ENCODE data around the gene ZBTB20. TPM values are rescaled to one million over a fixed set of nuclear protein-coding genes. Genes with fewer than 3 reads are reported as not detected.

The ZBTB20 gene
- total and polyA plus RNA-seq, 7 donors = under 0.01 to 113 (median 58.6) TPM

DNA sequence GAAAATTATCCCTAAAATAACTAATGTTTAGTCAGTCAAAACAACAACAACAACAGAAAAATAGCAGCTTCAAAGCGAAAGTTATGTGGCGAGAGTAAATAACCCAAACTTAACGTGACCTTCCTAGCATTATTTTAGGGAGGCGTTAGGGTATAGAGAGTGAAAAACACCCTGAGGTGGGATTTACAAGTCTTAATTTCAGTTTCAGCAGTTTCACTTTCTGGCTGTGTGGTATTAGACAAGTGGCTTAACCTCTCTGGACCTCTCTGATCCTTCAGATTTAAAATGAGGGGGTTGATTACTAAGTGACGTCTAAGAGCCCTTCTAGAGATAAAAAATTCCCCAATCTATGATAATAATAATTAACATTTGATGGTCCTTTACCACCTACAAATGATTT lies 291.2 kb downstream of the ZBTB20 start:
- WGBS, 2 donors = 88 to 90% methylated on average over 5 of the region's 5 CpGs
- Histone ChIP-seq H3K9me3 (no peaks in the 10 kb centered on the region), H3K27ac (no peak overlapping the region), H3K27me3 (no peaks in the 10 kb centered on the region), H3K4me1 (peaks cover 0 to 22% (median 0%) of the 10 kb centered on the region in 4 donors), H3K36me3 (no peaks in the 10 kb centered on the region), H3K4me3 (no peak overlapping the region)
- intact Hi-C loops (cut with DNase I) = no loop called here
- TF ChIP-seq EP300 (IDR thresholded peaks at IDR 0.05) (no peak), POLR2AphosphoS5 (IDR thresholded peaks at IDR 0.05) (no peak), POLR2A (IDR thresholded peaks at IDR 0.05) (no peak)
- TF ChIP-seq, protein P1, sequence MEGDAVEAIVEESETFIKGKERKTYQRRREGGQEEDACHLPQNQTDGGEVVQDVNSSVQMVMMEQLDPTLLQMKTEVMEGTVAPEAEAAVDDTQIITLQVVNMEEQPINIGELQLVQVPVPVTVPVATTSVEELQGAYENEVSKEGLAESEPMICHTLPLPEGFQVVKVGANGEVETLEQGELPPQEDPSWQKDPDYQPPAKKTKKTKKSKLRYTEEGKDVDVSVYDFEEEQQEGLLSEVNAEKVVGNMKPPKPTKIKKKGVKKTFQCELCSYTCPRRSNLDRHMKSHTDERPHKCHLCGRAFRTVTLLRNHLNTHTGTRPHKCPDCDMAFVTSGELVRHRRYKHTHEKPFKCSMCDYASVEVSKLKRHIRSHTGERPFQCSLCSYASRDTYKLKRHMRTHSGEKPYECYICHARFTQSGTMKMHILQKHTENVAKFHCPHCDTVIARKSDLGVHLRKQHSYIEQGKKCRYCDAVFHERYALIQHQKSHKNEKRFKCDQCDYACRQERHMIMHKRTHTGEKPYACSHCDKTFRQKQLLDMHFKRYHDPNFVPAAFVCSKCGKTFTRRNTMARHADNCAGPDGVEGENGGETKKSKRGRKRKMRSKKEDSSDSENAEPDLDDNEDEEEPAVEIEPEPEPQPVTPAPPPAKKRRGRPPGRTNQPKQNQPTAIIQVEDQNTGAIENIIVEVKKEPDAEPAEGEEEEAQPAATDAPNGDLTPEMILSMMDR (IDR thresholded peaks at IDR 0.05) = no peak
- DNase-seq = no peak

DNA sequence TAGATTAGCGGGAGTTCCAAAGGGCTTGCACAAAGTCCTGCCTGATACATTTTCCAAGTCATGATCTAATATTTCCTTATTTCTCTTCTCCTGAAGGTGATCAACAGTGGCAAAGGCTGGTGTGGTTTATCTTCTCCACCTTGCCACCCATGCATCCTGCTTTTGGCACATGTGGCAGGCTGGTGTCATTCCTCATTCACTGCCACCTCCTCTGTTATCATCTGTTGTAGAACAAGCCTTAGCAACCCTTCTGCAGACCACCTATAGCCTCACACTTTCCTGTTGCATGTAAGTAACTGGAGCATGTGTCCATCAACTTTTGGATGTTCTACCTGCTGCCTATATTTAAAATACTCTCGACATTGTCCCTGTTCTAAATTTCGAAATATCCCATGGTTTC lies 294.1 kb downstream of the ZBTB20 start:
- intact Hi-C loops (cut with DNase I) = no loop called here

DNA sequence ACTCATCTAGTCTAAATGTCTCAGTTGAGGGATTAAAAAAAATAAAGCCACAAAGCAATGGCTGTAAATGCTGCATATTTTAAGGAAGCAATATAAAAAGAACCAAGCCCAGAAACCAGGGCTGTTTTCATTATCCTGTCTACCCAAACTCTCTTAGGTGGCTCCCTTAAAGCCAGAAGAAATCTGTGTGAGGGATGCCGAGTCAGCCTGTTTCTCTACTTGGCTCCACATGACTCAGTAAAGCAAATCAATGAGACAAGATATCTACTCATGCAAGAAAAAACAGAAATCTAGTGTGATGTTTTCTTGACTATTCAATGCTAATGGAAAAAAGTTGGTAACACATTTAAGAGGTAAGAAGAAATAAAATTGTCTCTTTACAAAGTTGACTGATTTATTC lies 296.2 kb downstream of the ZBTB20 start:
- WGBS, 2 donors = 68 to 87% methylated on average over 1 of the region's 1 CpG
- no peak overlapping the region for H3K27ac ChIP-seq
- no peak overlapping the region for H3K4me3 ChIP-seq
- H3K9me3 ChIP-seq = no peaks in the 10 kb centered on the region
- DNase-seq = no peak
- H3K36me3 ChIP-seq = no peaks in the 10 kb centered on the region
- TF ChIP-seq POLR2AphosphoS5 (IDR thresholded peaks at IDR 0.05) = no peak
- TF ChIP-seq, protein P1 (IDR thresholded peaks at IDR 0.05) = no peak
- TF ChIP-seq POLR2A (IDR thresholded peaks at IDR 0.05) = no peak
- no peak for TF ChIP-seq EP300 (IDR thresholded peaks at IDR 0.05)
- H3K27me3 ChIP-seq = no peaks in the 10 kb centered on the region
- H3K4me1 ChIP-seq = peaks cover 0 to 41% (median 32%) of the 10 kb centered on the region in 4 donors
- intact Hi-C loops (cut with DNase I) = no loop called here

More for the DNA sequence above, 294.1 kb downstream of the ZBTB20 start:
- no peaks in the 10 kb centered on the region for H3K36me3 ChIP-seq
- H3K9me3 ChIP-seq = no peaks in the 10 kb centered on the region
- H3K4me3 ChIP-seq = no peak overlapping the region
- no peak for DNase-seq
- TF ChIP-seq, protein P1 (IDR thresholded peaks at IDR 0.05) = no peak
- no peak for TF ChIP-seq EP300 (IDR thresholded peaks at IDR 0.05)
- TF ChIP-seq POLR2AphosphoS5 (IDR thresholded peaks at IDR 0.05) = no peak
- no peak for TF ChIP-seq POLR2A (IDR thresholded peaks at IDR 0.05)
- H3K27ac ChIP-seq = no peak overlapping the region
- peaks cover 0 to 35% (median 12%) of the 10 kb centered on the region in 4 donors for H3K4me1 ChIP-seq
- WGBS, 2 donors = 93 to 97% methylated on average over 3 of the region's 3 CpGs
- no peaks in the 10 kb centered on the region for H3K27me3 ChIP-seq

DNA sequence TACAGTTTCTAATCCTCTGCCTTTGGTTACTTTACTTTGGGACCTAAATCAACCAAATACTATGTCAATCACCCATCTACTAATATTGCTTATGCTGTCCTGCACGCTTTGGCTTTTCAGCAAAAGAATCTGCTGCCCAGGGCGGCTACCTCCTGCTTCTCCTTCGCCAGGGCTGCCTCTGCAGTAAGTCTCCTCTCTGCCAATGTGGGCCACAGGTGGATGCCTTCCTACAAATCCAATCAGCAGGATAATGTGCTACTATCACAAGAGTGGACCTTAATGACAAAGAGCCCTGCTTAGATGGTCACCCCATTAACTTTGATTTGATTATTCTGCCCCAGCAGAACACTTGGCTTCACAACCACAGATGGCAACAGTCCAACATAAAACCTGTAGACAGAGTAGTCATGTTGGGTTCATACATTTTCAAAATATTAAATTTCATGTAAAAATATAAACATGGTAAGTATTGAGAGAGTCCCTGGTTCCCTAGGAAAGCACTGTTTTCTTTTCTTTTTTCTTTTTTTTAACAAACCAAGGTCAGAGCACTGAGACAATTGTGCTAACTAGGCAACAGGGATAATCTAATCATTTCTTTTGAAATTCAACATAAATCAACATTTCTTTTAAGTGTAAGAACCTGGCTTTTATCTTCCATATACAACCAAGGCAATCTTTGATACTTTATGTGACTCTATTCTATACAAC lies 298.3 kb downstream of the ZBTB20 start:
- peak overlapping the region; percentile 50 to 62 (median 57) for H3K27ac ChIP-seq
- WGBS, 2 donors = 97% methylated on average over 3 of the region's 3 CpGs

More for the DNA sequence above, 298.3 kb downstream of the ZBTB20 start:
- Histone ChIP-seq H3K27me3 (no peaks in the 10 kb centered on the region), H3K4me3 (no peak overlapping the region), H3K4me1 (peaks cover 0 to 35% (median 32%) of the 10 kb centered on the region in 4 donors), H3K9me3 (no peaks in the 10 kb centered on the region), H3K36me3 (no peaks in the 10 kb centered on the region)
- TF ChIP-seq, protein P1 (IDR thresholded peaks at IDR 0.05) = no peak
- no peak for TF ChIP-seq POLR2A (IDR thresholded peaks at IDR 0.05)
- no peak for TF ChIP-seq EP300 (IDR thresholded peaks at IDR 0.05)
- no peak for DNase-seq
- intact Hi-C loops (cut with DNase I) = no loop called here
